Smooth muscle cell (in vitro differentiated cells): ENCODE measurements around the gene SIPA1L2. TPM values are rescaled to one million over a fixed set of nuclear protein-coding genes. Genes with fewer than 3 reads are reported as not detected.

Experiments used
- DNase-seq: peaks from one replicate; lab custom pipeline; 2025; ENCODE audit not compliant: unreplicated experiment; lab: John Stamatoyannopoulos, UW
- H2AFZ ChIP-seq: fragments of 200-600 bp; sonication (generic); 2 replicates; pipeline ENCODE4 v1.6.0; 2016; ENCODE audit warnings: antibody characterized with exemption, low read depth, mild to moderate bottlenecking
- H3F3A ChIP-seq: fragments of 200-600 bp; sonication (generic); 2 replicates; pipeline ENCODE4 v1.6.0; 2017; ENCODE audit warnings: antibody characterized with exemption, low read depth
- H3K27ac ChIP-seq: fragments of 200-600 bp; sonication (generic); 2 replicates; pipeline ENCODE4 v1.5.1; 2016; ENCODE audit warnings: low read depth, mild to moderate bottlenecking
- H3K27me3 ChIP-seq: fragments of 200-600 bp; sonication (generic); 2 replicates; pipeline ENCODE4 v1.6.1; 2016; ENCODE audit warnings: low read depth, mild to moderate bottlenecking
- H3K36me3 ChIP-seq: fragments of 200-600 bp; sonication (generic); 2 replicates; pipeline ENCODE4 v1.5.1; 2016; ENCODE audit warnings: low read depth
- H3K4me1 ChIP-seq: fragments of 200-600 bp; sonication (generic); 2 replicates; pipeline ENCODE4 v1.5.1; 2016; ENCODE audit warnings: low read depth
- H3K4me2 ChIP-seq: fragments of 200-600 bp; sonication (generic); 2 replicates; pipeline ENCODE4 v1.6.0; 2016; ENCODE audit warnings: mild to moderate bottlenecking
- H3K4me3 ChIP-seq: fragments of 200-600 bp; sonication (generic); 2 replicates; pipeline ENCODE4 v1.5.1; 2016; ENCODE audit warnings: mild to moderate bottlenecking
- H3K79me2 ChIP-seq: fragments of 200-600 bp; sonication (generic); 2 replicates; pipeline ENCODE4 v1.6.0; 2016; ENCODE audit warnings: low read depth, mild to moderate bottlenecking
- H3K9ac ChIP-seq: fragments of 200-600 bp; sonication (generic); 2 replicates; pipeline ENCODE4 v1.6.0; 2016; ENCODE audit warnings: low read depth
- H3K9me3 ChIP-seq: fragments of 200-600 bp; sonication (generic); replicated peaks from 2 replicates; pipeline ENCODE4 v1.5.1; 2016; ENCODE audit warnings: low read depth
- H4K20me1 ChIP-seq: fragments of 200-600 bp; sonication (generic); 2 replicates; pipeline ENCODE4 v1.6.0; 2016; ENCODE audit warnings: low read depth
- WGBS: methylation state at CpG from one replicate; pipeline ENCODE4 v1.1.7; 2016; ENCODE audit warnings: low lambda C conversion rate; 5-methylcytosine and 5-hydroxymethylcytosine counted together
- polyA plus RNA-seq: library from polyadenylated mRNA; unstranded; fragments of >200 nt; fragmentation: Nextera tagmentation; extraction: Ambion mirVana; gene quantifications from 2 replicates; pipeline ENCODE4 v1.2.1, GENCODE V29; 2016
- total RNA-seq: library from RNA; depleted of rRNA; stranded (reverse); fragments of >200 nt; gene quantifications from 2 replicates; pipeline ENCODE4 v1.2.3, GENCODE V29; 2014
- TF ChIP-seq, protein P1 (sequence below): fragments of 200-600 bp; sonication (generic); IDR thresholded peaks from 2 replicates; pipeline ENCODE4 v1.5.1; 2017; ENCODE audit warnings: borderline replicate concordance, mild to moderate bottlenecking, antibody characterized with exemption; ENCODE audit not compliant: insufficient read depth, poor library complexity, severe bottlenecking

The SIPA1L2 gene
- total and polyA plus RNA-seq, 2 experiments from 2014 or later = 18.9 to 37.0 TPM

DNA sequence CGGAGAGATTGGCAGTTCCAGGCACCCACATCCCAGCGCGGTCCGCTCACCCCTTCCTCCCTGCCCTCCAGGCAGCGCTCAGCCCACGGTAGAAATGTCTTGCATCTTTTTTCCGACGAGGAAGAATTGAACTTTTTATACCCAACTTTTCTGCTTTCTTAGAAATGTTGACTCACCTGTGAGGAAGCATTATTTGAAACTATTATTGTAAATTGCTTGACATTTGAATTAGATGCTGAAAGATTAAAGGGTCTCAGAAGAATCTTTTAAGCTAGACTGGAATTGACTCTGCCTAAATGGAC, 912 bp upstream of the SIPA1L2 start:
- Histone ChIP-seq H2AFZ (peak overlapping the region; percentile 80), H4K20me1 (peaks cover 17% of the 10 kb centered on the region), H3K79me2 (peaks cover 39% of the 10 kb centered on the region), H3K27ac (no peak overlapping the region), H3F3A (peaks cover 7% of the 10 kb centered on the region), H3K9ac (peak overlapping the region; percentile 63), H3K4me1 (peaks cover 27% of the 10 kb centered on the region), H3K4me3 (peak overlapping the region; percentile 91), H3K36me3 (no peaks in the 10 kb centered on the region), H3K9me3 (no peaks in the 10 kb centered on the region), H3K27me3 (no peaks in the 10 kb centered on the region), H3K4me2 (peak overlapping the region; percentile 91)
- TF ChIP-seq, protein P1, sequence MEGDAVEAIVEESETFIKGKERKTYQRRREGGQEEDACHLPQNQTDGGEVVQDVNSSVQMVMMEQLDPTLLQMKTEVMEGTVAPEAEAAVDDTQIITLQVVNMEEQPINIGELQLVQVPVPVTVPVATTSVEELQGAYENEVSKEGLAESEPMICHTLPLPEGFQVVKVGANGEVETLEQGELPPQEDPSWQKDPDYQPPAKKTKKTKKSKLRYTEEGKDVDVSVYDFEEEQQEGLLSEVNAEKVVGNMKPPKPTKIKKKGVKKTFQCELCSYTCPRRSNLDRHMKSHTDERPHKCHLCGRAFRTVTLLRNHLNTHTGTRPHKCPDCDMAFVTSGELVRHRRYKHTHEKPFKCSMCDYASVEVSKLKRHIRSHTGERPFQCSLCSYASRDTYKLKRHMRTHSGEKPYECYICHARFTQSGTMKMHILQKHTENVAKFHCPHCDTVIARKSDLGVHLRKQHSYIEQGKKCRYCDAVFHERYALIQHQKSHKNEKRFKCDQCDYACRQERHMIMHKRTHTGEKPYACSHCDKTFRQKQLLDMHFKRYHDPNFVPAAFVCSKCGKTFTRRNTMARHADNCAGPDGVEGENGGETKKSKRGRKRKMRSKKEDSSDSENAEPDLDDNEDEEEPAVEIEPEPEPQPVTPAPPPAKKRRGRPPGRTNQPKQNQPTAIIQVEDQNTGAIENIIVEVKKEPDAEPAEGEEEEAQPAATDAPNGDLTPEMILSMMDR = no peak
- DNase-seq = no peak
- 4% methylated on average over 8 of the region's 8 CpGs for WGBS

DNA sequence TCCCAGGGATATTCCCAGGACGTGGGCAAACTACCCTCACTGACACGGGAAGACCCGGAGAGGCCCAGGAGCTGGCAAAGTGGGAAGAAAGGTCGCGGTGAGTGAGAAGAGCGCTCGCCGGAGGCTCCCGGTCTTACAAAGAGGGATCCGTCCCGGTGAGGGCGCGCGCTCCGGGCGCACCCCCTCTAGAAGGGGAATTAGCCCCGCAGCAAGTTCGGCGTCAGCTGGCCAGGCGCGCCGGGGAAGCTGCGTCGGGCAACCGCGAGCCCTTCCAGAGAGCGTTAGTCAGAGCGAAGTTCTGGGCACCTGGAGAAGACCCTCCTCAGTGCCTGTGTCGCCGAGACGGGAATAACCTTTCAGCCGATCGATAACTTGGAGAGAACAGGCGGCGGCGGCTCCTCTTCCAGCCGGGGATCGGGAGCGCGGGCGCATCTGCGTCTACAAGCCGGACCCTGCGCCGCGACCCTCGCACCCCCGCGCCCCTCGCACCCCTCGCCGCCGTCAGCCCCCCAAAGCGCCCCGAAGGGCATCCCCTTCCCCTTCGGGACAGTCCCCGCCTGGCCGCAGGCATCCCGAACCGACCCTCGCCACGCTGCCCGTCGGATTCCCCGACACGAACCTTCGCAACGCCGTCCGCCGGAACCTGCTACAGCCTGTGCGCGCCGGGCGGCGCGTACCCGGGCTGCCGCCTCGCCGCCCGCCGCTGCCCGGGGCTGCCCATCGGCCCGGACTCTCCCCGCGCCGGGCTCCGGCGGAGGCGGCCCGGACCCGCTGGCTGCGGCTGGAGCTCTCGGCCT, 485 bp downstream of the SIPA1L2 start:
- DNase-seq = no peak
- TF ChIP-seq, protein P1 = peak; percentile 1
- 2% methylated on average over 68 of the region's 96 CpGs for WGBS
- Histone ChIP-seq H3K36me3 (no peaks in the 10 kb centered on the region), H3K27me3 (no peaks in the 10 kb centered on the region), H3K4me1 (peaks cover 27% of the 10 kb centered on the region), H2AFZ (peak overlapping the region; percentile 42), H3K9ac (peak overlapping the region; percentile 66), H3K4me2 (peak overlapping the region; percentile 91), H3F3A (peaks cover 7% of the 10 kb centered on the region), H3K79me2 (peaks cover 53% of the 10 kb centered on the region), H3K9me3 (no peaks in the 10 kb centered on the region), H4K20me1 (peaks cover 31% of the 10 kb centered on the region), H3K4me3 (peak overlapping the region; percentile 91), H3K27ac (peak overlapping the region; percentile 68)

DNA sequence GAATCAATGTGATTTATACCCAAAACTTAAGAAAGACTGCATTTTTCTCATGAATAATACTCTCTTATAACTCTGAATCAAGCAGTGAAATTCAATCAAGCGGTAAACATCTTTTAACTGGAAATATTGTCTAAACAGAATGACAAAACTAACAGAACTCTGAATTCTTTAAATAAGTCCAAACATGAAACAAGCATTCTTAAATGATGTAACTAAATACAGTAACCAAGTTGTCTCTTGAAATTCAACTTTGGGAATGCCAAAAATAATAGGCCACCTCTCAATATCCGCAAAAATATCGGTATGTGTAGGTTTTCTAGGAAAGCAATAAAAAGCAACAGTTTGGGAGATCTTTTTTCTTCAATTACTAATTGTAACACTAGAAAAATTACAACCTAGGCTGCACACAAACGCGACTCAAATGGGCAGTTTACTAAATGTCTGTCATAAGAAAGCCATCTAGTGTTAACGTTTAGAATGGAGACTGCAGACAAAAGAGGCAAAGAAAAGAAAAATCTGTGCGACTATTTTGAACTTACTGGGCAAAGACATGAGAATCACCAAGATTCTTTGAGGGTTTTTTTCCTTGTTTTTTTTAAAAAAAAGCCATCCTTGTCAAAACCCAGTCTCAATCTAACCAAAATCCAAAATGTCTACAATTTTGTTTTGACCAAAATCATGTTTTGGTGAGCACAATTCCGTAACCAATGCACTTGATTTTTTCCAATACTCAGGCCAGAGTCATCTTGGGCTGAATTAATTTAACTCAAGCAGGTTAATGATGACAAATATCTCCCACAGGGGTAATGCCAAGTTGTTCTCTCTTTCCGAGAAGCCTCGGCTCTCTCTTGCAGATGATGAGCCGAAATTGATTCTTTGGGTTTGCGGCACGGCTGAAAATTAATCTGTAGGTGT, 1.3 kb downstream of the SIPA1L2 start:
- Histone ChIP-seq H3K9ac (peak overlapping the region; percentile 66), H3K9me3 (no peaks in the 10 kb centered on the region), H3K36me3 (no peaks in the 10 kb centered on the region), H3F3A (peaks cover 7% of the 10 kb centered on the region), H3K4me3 (peak overlapping the region; percentile 91), H3K79me2 (peaks cover 61% of the 10 kb centered on the region), H3K27me3 (no peaks in the 10 kb centered on the region), H3K4me1 (peaks cover 27% of the 10 kb centered on the region), H4K20me1 (peaks cover 34% of the 10 kb centered on the region), H3K27ac (peak overlapping the region; percentile 68), H2AFZ (peak overlapping the region; percentile 42), H3K4me2 (peak overlapping the region; percentile 91)
- no peak for DNase-seq
- WGBS = 13% methylated on average over 13 of the region's 13 CpGs
- TF ChIP-seq, protein P1 = peak; percentile 22
